GM23338 (cell line): ENCODE measurements around the gene FST. TPM values are rescaled to one million over a fixed set of nuclear protein-coding genes. Genes with fewer than 3 reads are reported as not detected.

Source experiments
- ATAC-seq: fragments of 200-7000 bp; cut with Tn5 transposase; 3 replicates; pipeline ENCODE4 v1.9.1; 2020
- DNase-seq: peaks from one replicate; pipeline ENCODE4 v3.0.0-alpha.2; 2015; ENCODE audit warnings: low spot score
- H2AFZ ChIP-seq: fragments of 200-600 bp; sonication (generic); 2 replicates; pipeline ENCODE4 v1.8.0; 2016; ENCODE audit warnings: antibody characterized with exemption, mild to moderate bottlenecking, moderate library complexity
- H3F3A ChIP-seq: fragments of 200-600 bp; sonication (generic); replicated peaks from 2 replicates; pipeline ENCODE4 v1.8.0; 2017; ENCODE audit warnings: antibody characterized with exemption, mixed run types, low read depth
- H3K27ac ChIP-seq: fragments of 200-600 bp; sonication (generic); 2 replicates; pipeline ENCODE4 v1.6.1; 2016; ENCODE audit warnings: low read depth
- H3K27me3 ChIP-seq: fragments of 200-600 bp; sonication (generic); 2 replicates; pipeline ENCODE4 v1.8.0; 2016; ENCODE audit warnings: mild to moderate bottlenecking, mixed run types, moderate library complexity; ENCODE audit not compliant: insufficient read depth
- H3K36me3 ChIP-seq: fragments of 200-600 bp; sonication (generic); 2 replicates; pipeline ENCODE4 v1.8.0; 2016; ENCODE audit warnings: mild to moderate bottlenecking; ENCODE audit not compliant: insufficient read depth
- H3K4me1 ChIP-seq: fragments of 200-600 bp; sonication (generic); 2 replicates; pipeline ENCODE4 v1.8.0; 2016; ENCODE audit warnings: mild to moderate bottlenecking, moderate library complexity; ENCODE audit not compliant: insufficient read depth
- H3K4me2 ChIP-seq: fragments of 200-600 bp; sonication (generic); 2 replicates; pipeline ENCODE4 v1.7.1; 2017; ENCODE audit warnings: mixed run types
- H3K4me3 ChIP-seq: fragments of 200-600 bp; sonication (generic); 2 replicates; pipeline ENCODE4 v1.6.1; 2016; ENCODE audit warnings: mixed run types
- H3K79me2 ChIP-seq: fragments of 200-600 bp; sonication (generic); replicated peaks from 2 replicates; pipeline ENCODE4 v1.8.0; 2017; ENCODE audit warnings: mild to moderate bottlenecking; ENCODE audit not compliant: insufficient read depth
- H3K9me2 ChIP-seq: fragments of 200-600 bp; sonication (generic); 2 replicates; pipeline ENCODE4 v1.8.0; 2017; ENCODE audit not compliant: insufficient read depth
- H4K20me1 ChIP-seq: fragments of 200-600 bp; sonication (generic); replicated peaks from 2 replicates; pipeline ENCODE4 v1.8.0; 2017; ENCODE audit warnings: mild to moderate bottlenecking; ENCODE audit not compliant: insufficient read depth
- H3K27ac Mint-ChIP-seq: 2 replicates; pipeline ENCODE4 v1.8.0; 2020; ENCODE audit warnings: inconsistent platforms, mild to moderate bottlenecking, moderate library complexity, mixed read lengths
- H3K27me3 Mint-ChIP-seq: 3 replicates; pipeline ENCODE4 v1.8.0; 2022; ENCODE audit warnings: low read depth, mild to moderate bottlenecking, moderate library complexity, mixed read lengths, inconsistent platforms; ENCODE audit not compliant: insufficient read depth, poor library complexity
- H3K36me3 Mint-ChIP-seq: 3 replicates; pipeline ENCODE4 v1.8.0; 2021; ENCODE audit warnings: low read depth, mild to moderate bottlenecking, inconsistent platforms, moderate library complexity, mixed read lengths
- H3K4me1 Mint-ChIP-seq: 3 replicates; pipeline ENCODE4 v1.8.0; 2020; ENCODE audit warnings: mild to moderate bottlenecking, inconsistent platforms, mixed read lengths
- H3K4me3 Mint-ChIP-seq: 3 replicates; pipeline ENCODE4 v1.8.0; 2021; ENCODE audit warnings: moderate library complexity, mild to moderate bottlenecking, inconsistent platforms, mixed read lengths
- H3K9me3 Mint-ChIP-seq: 3 replicates; pipeline ENCODE4 v1.8.0; 2020; ENCODE audit warnings: moderate library complexity, mild to moderate bottlenecking, inconsistent platforms, mixed read lengths
- CREB1 ChIP-seq: fragments of 250-450 bp; sonication (Bioruptor Pico); IDR thresholded peaks from 2 replicates; pipeline ENCODE4 v1.5.0; 2020; ENCODE audit warnings: low read depth, mild to moderate bottlenecking, moderate library complexity
- JUNB ChIP-seq: IDR thresholded peaks from one replicate; pipeline ENCODE4 v1.6.1; 2016; ENCODE audit warnings: antibody characterized with exemption; ENCODE audit not compliant: unreplicated experiment
- NANOG ChIP-seq: IDR thresholded peaks from 2 replicates; pipeline ENCODE4 v1.6.1; 2016; ENCODE audit warnings: antibody characterized with exemption, borderline replicate concordance
- POLR2AphosphoS5 ChIP-seq: IDR thresholded peaks from 2 replicates; pipeline ENCODE4 v1.6.1; 2016; ENCODE audit warnings: antibody characterized with exemption, low read depth
- STAT1 ChIP-seq: IDR thresholded peaks from one replicate; pipeline ENCODE4 v1.6.1; 2016; ENCODE audit warnings: antibody characterized with exemption; ENCODE audit not compliant: unreplicated experiment
- polyA plus RNA-seq: library from polyadenylated mRNA; unstranded; fragments of >200 nt; fragmentation: Nextera tagmentation; extraction: Ambion mirVana; gene quantifications from 2 replicates; pipeline ENCODE4 v1.2.1, GENCODE V29; 2016
- total RNA-seq: library from RNA; depleted of rRNA; stranded (reverse); fragments of >200 nt; shearing (Covaris generic); gene quantifications from 2 replicates; pipeline ENCODE4 v1.2.3, GENCODE V29; 2014
- TF ChIP-seq, protein P1 (sequence below): IDR thresholded peaks from 2 replicates; pipeline ENCODE4 v1.6.1; 2016; ENCODE audit warnings: antibody characterized with exemption
- TF ChIP-seq, protein P2 (sequence below): IDR thresholded peaks from one replicate; pipeline ENCODE4 v1.6.1; 2018; ENCODE audit warnings: antibody characterized with exemption; ENCODE audit not compliant: unreplicated experiment

The FST gene
- total and polyA plus RNA-seq, 2 experiments from 2014 or later, result 7.6 to 13.9 TPM

DNA sequence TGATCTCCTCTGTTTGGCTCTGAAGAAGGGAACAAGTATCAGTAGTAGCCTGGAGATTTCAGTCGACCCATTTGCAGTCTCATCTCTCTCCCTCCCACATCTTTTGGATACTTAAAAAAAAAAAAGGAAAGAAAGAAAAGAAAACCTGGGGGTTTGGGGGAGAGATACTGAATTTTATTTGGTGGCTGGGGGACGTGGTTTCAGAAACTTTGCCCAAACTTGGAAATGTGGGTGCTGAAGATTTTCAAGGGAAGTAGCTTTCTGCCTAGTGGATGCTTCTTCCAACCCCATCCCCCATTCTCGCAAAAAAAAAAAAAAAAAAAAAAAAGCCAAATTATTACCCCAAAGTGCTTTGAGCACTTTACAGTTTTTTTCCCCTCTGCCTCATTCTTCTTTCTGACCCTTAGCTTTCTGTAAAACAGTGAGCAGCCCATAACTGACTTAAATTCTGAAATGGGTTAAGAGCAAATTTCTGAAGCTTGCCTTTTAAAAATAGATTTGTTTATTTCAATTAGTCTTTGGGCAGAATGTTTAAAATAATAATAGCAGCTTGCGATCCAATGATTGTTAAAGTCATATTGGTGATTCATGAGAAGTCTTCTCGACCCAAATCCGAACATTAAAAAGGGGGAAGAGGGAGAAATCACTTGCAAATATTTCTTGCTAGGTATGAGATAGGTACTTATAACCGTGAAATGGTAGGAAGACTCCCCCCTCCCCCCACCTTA lies 894 bp downstream of the FST start:
- Histone ChIP-seq H3K79me2 (peaks cover 10% of the 10 kb centered on the region), H3K36me3 (no peaks in the 10 kb centered on the region), H3K27ac (no peak overlapping the region), H3K27me3 (peaks cover 24% of the 10 kb centered on the region), H3K4me3 (peak overlapping the region; percentile 96), H3K4me1 (peaks cover 16% of the 10 kb centered on the region), H3K4me2 (peak overlapping the region; percentile 100), H3K9me2 (no peaks in the 10 kb centered on the region), H2AFZ (peak overlapping the region; percentile 95), H3F3A (peaks cover 4% of the 10 kb centered on the region; the same call in 1 of the 2 replicates), H4K20me1 (no peaks in the 10 kb centered on the region)
- DNase-seq (no peak), ATAC-seq (no peak)
- peak overlapping the region; percentile 96 for H3K4me3 Mint-ChIP-seq
- TF ChIP-seq NANOG (no peak), STAT1 (no peak), JUNB (no peak), CREB1 (CRISPR knock-in tag) (no peak), POLR2AphosphoS5 (no peak)
- TF ChIP-seq, protein P1, sequence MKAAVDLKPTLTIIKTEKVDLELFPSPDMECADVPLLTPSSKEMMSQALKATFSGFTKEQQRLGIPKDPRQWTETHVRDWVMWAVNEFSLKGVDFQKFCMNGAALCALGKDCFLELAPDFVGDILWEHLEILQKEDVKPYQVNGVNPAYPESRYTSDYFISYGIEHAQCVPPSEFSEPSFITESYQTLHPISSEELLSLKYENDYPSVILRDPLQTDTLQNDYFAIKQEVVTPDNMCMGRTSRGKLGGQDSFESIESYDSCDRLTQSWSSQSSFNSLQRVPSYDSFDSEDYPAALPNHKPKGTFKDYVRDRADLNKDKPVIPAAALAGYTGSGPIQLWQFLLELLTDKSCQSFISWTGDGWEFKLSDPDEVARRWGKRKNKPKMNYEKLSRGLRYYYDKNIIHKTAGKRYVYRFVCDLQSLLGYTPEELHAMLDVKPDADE, result no peak
- peaks cover 10% of the 10 kb centered on the region for H3K4me1 Mint-ChIP-seq
- H3K27me3 Mint-ChIP-seq, result peaks cover 16% of the 10 kb centered on the region
- no peaks in the 10 kb centered on the region; the same call in 2 of the 3 replicates for H3K9me3 Mint-ChIP-seq
- peaks cover 27% of the 10 kb centered on the region for H3K36me3 Mint-ChIP-seq
- H3K27ac Mint-ChIP-seq, result no peak overlapping the region

DNA sequence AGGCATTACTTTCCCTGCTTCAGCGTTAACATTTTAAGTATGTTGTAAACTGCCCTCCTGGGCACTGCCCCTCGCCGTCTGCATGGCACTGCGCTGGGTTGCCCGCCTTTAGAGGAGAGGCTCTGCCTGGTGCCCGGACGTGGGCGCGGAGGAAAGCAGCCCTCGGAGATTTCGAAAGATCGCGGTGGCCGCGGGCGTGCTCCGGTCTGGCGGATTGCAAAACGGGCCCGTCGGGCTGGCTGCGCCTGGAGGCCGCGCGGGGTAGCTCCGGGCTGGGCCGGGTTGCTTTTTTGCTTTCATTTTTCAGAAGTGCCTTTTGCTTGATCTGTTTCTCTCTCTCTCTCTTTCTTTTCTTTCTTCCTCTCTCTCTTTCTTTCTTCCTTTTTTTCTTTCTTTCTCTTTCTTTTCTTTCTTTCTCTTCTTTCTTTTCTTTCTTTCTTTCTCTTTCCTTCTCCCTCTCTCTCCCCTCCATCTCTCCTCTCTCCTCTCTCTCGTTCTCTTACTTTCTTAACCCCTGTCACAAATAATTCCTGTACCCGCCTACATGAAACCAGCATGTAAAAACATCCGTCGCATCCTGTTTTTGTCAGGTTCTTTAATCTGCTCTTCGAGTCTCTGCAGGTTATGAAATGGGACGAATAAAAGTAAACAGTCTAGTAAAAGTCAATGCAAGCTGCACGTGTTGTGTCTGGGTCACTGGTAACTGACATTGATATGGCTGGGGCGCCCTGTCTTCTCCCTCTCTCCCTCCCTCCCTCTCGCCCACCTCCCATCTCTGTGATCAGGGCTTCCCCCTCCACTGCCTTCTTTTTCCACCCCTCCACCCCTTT lies 1.7 kb downstream of the FST start:
- Mint-ChIP-seq H3K27me3 (peaks cover 16% of the 10 kb centered on the region), H3K9me3 (no peaks in the 10 kb centered on the region; the same call in 2 of the 3 replicates), H3K4me1 (peaks cover 8% of the 10 kb centered on the region), H3K27ac (no peak overlapping the region; the same call in 1 of the 2 replicates), H3K36me3 (peaks cover 29% of the 10 kb centered on the region), H3K4me3 (peak overlapping the region; percentile 96)
- Histone ChIP-seq H3K27me3 (peaks cover 24% of the 10 kb centered on the region), H3K79me2 (peaks cover 10% of the 10 kb centered on the region), H3K4me3 (peak overlapping the region; percentile 96), H3K36me3 (no peaks in the 10 kb centered on the region), H4K20me1 (no peaks in the 10 kb centered on the region), H3K4me2 (peak overlapping the region; percentile 100), H3K4me1 (peaks cover 16% of the 10 kb centered on the region), H2AFZ (peak overlapping the region; percentile 95), H3K27ac (no peak overlapping the region), H3K9me2 (no peaks in the 10 kb centered on the region), H3F3A (peaks cover 4% of the 10 kb centered on the region; the same call in 1 of the 2 replicates)
- TF ChIP-seq, protein P2, sequence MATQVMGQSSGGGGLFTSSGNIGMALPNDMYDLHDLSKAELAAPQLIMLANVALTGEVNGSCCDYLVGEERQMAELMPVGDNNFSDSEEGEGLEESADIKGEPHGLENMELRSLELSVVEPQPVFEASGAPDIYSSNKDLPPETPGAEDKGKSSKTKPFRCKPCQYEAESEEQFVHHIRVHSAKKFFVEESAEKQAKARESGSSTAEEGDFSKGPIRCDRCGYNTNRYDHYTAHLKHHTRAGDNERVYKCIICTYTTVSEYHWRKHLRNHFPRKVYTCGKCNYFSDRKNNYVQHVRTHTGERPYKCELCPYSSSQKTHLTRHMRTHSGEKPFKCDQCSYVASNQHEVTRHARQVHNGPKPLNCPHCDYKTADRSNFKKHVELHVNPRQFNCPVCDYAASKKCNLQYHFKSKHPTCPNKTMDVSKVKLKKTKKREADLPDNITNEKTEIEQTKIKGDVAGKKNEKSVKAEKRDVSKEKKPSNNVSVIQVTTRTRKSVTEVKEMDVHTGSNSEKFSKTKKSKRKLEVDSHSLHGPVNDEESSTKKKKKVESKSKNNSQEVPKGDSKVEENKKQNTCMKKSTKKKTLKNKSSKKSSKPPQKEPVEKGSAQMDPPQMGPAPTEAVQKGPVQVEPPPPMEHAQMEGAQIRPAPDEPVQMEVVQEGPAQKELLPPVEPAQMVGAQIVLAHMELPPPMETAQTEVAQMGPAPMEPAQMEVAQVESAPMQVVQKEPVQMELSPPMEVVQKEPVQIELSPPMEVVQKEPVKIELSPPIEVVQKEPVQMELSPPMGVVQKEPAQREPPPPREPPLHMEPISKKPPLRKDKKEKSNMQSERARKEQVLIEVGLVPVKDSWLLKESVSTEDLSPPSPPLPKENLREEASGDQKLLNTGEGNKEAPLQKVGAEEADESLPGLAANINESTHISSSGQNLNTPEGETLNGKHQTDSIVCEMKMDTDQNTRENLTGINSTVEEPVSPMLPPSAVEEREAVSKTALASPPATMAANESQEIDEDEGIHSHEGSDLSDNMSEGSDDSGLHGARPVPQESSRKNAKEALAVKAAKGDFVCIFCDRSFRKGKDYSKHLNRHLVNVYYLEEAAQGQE, result no peak
- ATAC-seq, result peak; percentile 17
- DNase-seq, result peak; percentile 71
